ENCODE results near the gene IL20.
"Not testable (repeated sequence)": the region's sequence is repeated elsewhere in the genome, so short reads cannot be mapped to it uniquely, and the experiment has no call there.

GRCh38 chr1:206852662-206853061 lies 12.8 kb upstream of the IL20 start:
- TF ChIP-seq EP300, POLR2A, POLR2AphosphoS5 (IDR thresholded peaks at IDR 0.05): not testable (repeated sequence)
- TF ChIP-seq, protein P1, sequence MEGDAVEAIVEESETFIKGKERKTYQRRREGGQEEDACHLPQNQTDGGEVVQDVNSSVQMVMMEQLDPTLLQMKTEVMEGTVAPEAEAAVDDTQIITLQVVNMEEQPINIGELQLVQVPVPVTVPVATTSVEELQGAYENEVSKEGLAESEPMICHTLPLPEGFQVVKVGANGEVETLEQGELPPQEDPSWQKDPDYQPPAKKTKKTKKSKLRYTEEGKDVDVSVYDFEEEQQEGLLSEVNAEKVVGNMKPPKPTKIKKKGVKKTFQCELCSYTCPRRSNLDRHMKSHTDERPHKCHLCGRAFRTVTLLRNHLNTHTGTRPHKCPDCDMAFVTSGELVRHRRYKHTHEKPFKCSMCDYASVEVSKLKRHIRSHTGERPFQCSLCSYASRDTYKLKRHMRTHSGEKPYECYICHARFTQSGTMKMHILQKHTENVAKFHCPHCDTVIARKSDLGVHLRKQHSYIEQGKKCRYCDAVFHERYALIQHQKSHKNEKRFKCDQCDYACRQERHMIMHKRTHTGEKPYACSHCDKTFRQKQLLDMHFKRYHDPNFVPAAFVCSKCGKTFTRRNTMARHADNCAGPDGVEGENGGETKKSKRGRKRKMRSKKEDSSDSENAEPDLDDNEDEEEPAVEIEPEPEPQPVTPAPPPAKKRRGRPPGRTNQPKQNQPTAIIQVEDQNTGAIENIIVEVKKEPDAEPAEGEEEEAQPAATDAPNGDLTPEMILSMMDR (IDR thresholded peaks at IDR 0.05): not testable (repeated sequence)
